HCT116 (cell line): ENCODE data around the gene PBX1.

Experiments used
- CTCF ChIP-seq, 3 experiments: fragments of 200-600 bp in 1 of 3; sonication (generic) in 1 of 3; IDR thresholded peaks in 2 of 3; conservative IDR thresholded peaks in 1 of 3; 2 replicates each; pipeline ENCODE4 v1.5.1; 2012 to 2017; ENCODE audit warnings: low read depth in 2 of 3, low read length in 2 of 3, antibody characterized with exemption in 1 of 3, borderline replicate concordance in 1 of 3, control low read depth in 1 of 3, mild to moderate bottlenecking in 1 of 3, mixed read lengths in 1 of 3, mixed run types in 1 of 3, moderate library complexity in 1 of 3; ENCODE audit not compliant: insufficient read depth in 1 of 3
- POLR2A ChIP-seq: IDR thresholded peaks from 2 replicates; pipeline ENCODE4 v1.7.0; 2011; ENCODE audit warnings: borderline replicate concordance; ENCODE audit not compliant: insufficient read depth, insufficient read length; ENCODE audit errors: extremely low read depth
- SIN3A ChIP-seq: IDR thresholded peaks from 2 replicates; pipeline ENCODE4 v1.6.1; 2012; ENCODE audit warnings: low read depth
- ZFX ChIP-seq: fragments of 450-650 bp; IDR thresholded peaks from 2 replicates; pipeline ENCODE4 v1.6.1; 2017
- ZNF274 ChIP-seq: fragments of 200-500 bp; sonication (Bioruptor generic); IDR thresholded peaks from 2 replicates; pipeline ENCODE4 v1.6.1; 2014; ENCODE audit warnings: mild to moderate bottlenecking, low read depth, low read length, inconsistent platforms

DNA sequence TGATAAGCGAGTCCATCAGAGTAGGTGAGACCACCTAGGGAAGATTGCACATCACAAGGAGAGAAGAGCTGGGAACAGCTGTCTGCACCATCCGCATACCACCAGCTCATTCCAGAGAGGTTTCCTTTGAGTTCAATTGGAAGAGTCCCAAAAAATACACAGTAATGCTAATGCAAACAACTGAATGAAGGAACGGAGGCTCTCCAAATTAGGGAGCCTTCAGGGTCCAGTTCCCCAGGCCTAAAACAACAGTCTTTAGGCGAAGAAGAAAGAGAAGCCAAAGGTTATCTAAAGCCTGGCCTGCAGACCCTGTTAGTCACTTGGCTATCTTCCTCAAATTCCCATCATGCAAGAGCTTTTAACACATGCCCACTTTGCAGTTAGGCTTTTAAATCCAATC is 246.4 kb downstream of the PBX1 start:
- TF ChIP-seq CTCF (IDR thresholded peaks at IDR 0.05 in 2 of 3, conservative IDR thresholded peaks at IDR 0.05 in 1 of 3; ENCODE audit: borderline replicate concordance in 1 of 3, insufficient read depth in 1 of 3, low read depth in 2 of 3, low read length in 2 of 3) (no peak), POLR2A (no peak), ZNF274 (no peak), SIN3A (no peak), ZFX (no peak)
